Trophoblast cell (in vitro differentiated cells and primary cell): Measurements from ENCODE around the gene S100A13.
"Not testable (repeated sequence)": the region's sequence is repeated elsewhere in the genome, so short reads cannot be mapped to it uniquely, and the experiment has no call there.

ENCODE experiments used
- DNase-seq, 2 donors: peaks; one replicate each; pipeline ENCODE4 v3.0.0-alpha.2; 2016
- H2AFZ ChIP-seq: 2 replicates; pipeline ENCODE4 v1.6.1; 2013; ENCODE audit warnings: low read length, moderate library complexity, mild to moderate bottlenecking; ENCODE audit not compliant: insufficient read depth, poor library complexity
- H2AK5ac ChIP-seq: 2 replicates; pipeline ENCODE4 v1.6.1; 2013; ENCODE audit warnings: mild to moderate bottlenecking, low read length
- H2BK120ac ChIP-seq: 2 replicates; pipeline ENCODE4 v1.6.1; 2013; ENCODE audit warnings: low read length, mild to moderate bottlenecking, moderate library complexity; ENCODE audit not compliant: insufficient read depth, poor library complexity
- H2BK12ac ChIP-seq: 2 replicates; pipeline ENCODE4 v1.6.1; 2013; ENCODE audit warnings: mild to moderate bottlenecking, low read length, moderate library complexity
- H2BK5ac ChIP-seq: 2 replicates; pipeline ENCODE4 v1.6.1; 2013; ENCODE audit warnings: low read length, low read depth, moderate library complexity, mild to moderate bottlenecking; ENCODE audit not compliant: poor library complexity
- H3K14ac ChIP-seq: 2 replicates; pipeline ENCODE4 v1.6.1; 2013; ENCODE audit warnings: mild to moderate bottlenecking, low read length
- H3K18ac ChIP-seq: 2 replicates; pipeline ENCODE4 v1.6.1; 2013; ENCODE audit warnings: mild to moderate bottlenecking, low read length
- H3K23ac ChIP-seq: 2 replicates; pipeline ENCODE4 v1.6.1; 2013; ENCODE audit warnings: low read length
- H3K27ac ChIP-seq: 2 replicates; pipeline ENCODE4 v1.5.1; 2013; ENCODE audit warnings: low read depth, mild to moderate bottlenecking, inconsistent platforms, low read length, moderate library complexity
- H3K27me3 ChIP-seq: 2 replicates; pipeline ENCODE4 v1.6.1; 2013; ENCODE audit warnings: inconsistent platforms, mild to moderate bottlenecking, low read length, moderate library complexity; ENCODE audit not compliant: insufficient read depth
- H3K36me3 ChIP-seq, 2 experiments: 1 replicate in 1 of 2; 2 replicates in 1 of 2; pipeline ENCODE4 v1.6.1; 2013; ENCODE audit warnings: low read length in 2 of 2, mild to moderate bottlenecking in 2 of 2, moderate library complexity in 1 of 2; ENCODE audit not compliant: insufficient read depth in 2 of 2, control insufficient read depth in 1 of 2
- H3K4ac ChIP-seq: 2 replicates; pipeline ENCODE4 v1.6.1; 2013; ENCODE audit warnings: low read depth, mild to moderate bottlenecking, low read length, moderate library complexity
- H3K4me1 ChIP-seq, 2 experiments: 1 replicate in 1 of 2; 2 replicates in 1 of 2; pipeline ENCODE4 v1.6.1; 2013; ENCODE audit warnings: low read length in 2 of 2, mild to moderate bottlenecking in 2 of 2, moderate library complexity in 1 of 2; ENCODE audit not compliant: insufficient read depth in 2 of 2, control insufficient read depth in 1 of 2
- H3K4me2 ChIP-seq: 2 replicates; pipeline ENCODE4 v1.6.1; 2013; ENCODE audit warnings: inconsistent platforms, mild to moderate bottlenecking, low read length, moderate library complexity
- H3K4me3 ChIP-seq: 2 replicates; pipeline ENCODE4 v1.5.1; 2013; ENCODE audit warnings: mild to moderate bottlenecking, low read depth, low read length, inconsistent platforms
- H3K79me1 ChIP-seq: one replicate; pipeline ENCODE4 v1.6.1; 2013; ENCODE audit warnings: low read length
- H3K79me2 ChIP-seq: 2 replicates; pipeline ENCODE4 v1.6.1; 2013; ENCODE audit warnings: low read length, mild to moderate bottlenecking; ENCODE audit not compliant: control insufficient read depth, insufficient read depth, poor library complexity
- H3K9ac ChIP-seq: 2 replicates; pipeline ENCODE4 v1.6.1; 2013; ENCODE audit warnings: mild to moderate bottlenecking, low read length
- H3K9me3 ChIP-seq: 2 replicates; pipeline ENCODE4 v1.6.1; 2013; ENCODE audit warnings: low read depth, mild to moderate bottlenecking, control low read depth, inconsistent platforms, low read length; ENCODE audit not compliant: insufficient read depth
- H4K12ac ChIP-seq: 2 replicates; pipeline ENCODE4 v1.6.1; 2013; ENCODE audit warnings: low read depth, mild to moderate bottlenecking, low read length, moderate library complexity
- H4K8ac ChIP-seq: 2 replicates; pipeline ENCODE4 v1.6.1; 2013; ENCODE audit warnings: low read depth, mild to moderate bottlenecking, low read length, moderate library complexity
- H4K91ac ChIP-seq: one replicate; pipeline ENCODE4 v1.6.1; 2013; ENCODE audit warnings: low read depth, mild to moderate bottlenecking, low read length, moderate library complexity
- WGBS: extraction: QIAGEN DNeasy Blood & Tissue Kit; methylation state at CpG from one replicate; pipeline ENCODE4 v1.1.7; 2013; ENCODE audit warnings: missing lambda C conversion rate; ENCODE audit not compliant: insufficient read length, insufficient coverage; ENCODE audit errors: extremely low coverage; 5-methylcytosine and 5-hydroxymethylcytosine counted together

S100A13 gene

DNA sequence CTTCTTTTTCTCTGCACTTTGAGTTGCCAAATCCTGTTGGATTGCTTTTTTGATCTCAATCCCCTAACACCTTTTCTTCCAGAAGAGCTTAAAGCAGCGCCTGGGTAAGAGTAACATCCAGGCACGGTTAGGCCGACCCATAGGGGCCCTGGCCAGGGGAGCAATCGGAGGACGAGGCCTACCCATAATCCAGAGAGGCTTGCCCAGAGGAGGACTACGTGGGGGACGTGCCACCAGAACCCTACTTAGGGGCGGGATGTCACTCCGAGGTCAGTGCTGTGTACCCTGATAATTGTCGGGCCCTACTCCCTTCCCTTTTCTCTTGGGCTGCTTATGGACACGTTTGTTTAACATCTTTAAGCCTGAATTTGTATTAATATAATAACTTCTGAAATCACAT is 14.9 kb upstream of the S100A13 start:
- no CpG with 5 or more reads among the region's 11 CpGs for WGBS
- Histone ChIP-seq H2AK5ac (no peak overlapping the region), H3K79me1 (no peaks in the 10 kb centered on the region), H3K27me3 (no peaks in the 10 kb centered on the region), H3K4ac (no peak overlapping the region), H3K18ac (peak overlapping the region; percentile 46), H2BK120ac (no peak overlapping the region), H3K79me2 (no peaks in the 10 kb centered on the region), H2AFZ (no peak overlapping the region), H2BK5ac (no peak overlapping the region), H3K4me1 (no peaks in the 10 kb centered on the region), H3K36me3 (peaks cover 40 to 67% of the 10 kb centered on the region in 2 experiments), H2BK12ac (no peak overlapping the region), H3K4me2 (no peak overlapping the region), H4K8ac (no peak overlapping the region), H3K9ac (no peak overlapping the region), H3K14ac (no peak overlapping the region), H4K91ac (no peak overlapping the region), H3K4me3 (no peak overlapping the region), H4K12ac (no peak overlapping the region), H3K9me3 (no peaks in the 10 kb centered on the region), H3K23ac (no peak overlapping the region), H3K27ac (no peak overlapping the region)
- no peak for DNase-seq

DNA sequence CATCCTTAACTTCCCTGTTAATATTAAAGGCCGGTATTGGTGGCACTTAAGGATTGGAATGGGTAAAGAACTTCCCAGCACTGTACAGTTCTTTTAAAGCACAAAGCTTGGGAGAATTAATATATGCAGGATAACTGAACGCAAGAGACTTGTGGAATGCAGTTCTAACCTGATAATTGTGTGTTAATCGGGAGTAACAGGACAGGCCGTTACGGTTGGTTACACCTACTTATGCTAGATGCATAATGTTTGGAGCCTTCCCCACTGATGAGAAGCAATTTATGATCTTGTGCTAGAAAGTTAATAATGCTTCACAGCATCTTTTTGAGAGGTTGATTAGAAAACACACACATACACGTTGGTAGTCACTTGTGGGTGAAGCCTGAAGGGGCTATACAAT is 13.6 kb upstream of the S100A13 start:
- no peak for DNase-seq
- H4K8ac ChIP-seq: no peak overlapping the region
- H3K27me3 ChIP-seq: no peaks in the 10 kb centered on the region
- no peak overlapping the region for H2BK12ac ChIP-seq
- H3K18ac ChIP-seq: no peak overlapping the region
- no peak overlapping the region for H3K14ac ChIP-seq
- H3K79me1 ChIP-seq: no peaks in the 10 kb centered on the region
- H3K9ac ChIP-seq: no peak overlapping the region
- H3K36me3 ChIP-seq: peaks cover 45 to 71% of the 10 kb centered on the region in 2 experiments
- H2BK5ac ChIP-seq: no peak overlapping the region
- no peak overlapping the region for H3K27ac ChIP-seq
- no peak overlapping the region for H2BK120ac ChIP-seq
- peaks cover 3% of the 10 kb centered on the region for H3K79me2 ChIP-seq
- no peaks in the 10 kb centered on the region for H3K4me1 ChIP-seq
- H2AFZ ChIP-seq: no peak overlapping the region
- WGBS: no CpG with 5 or more reads among the region's 6 CpGs
- no peak overlapping the region for H4K12ac ChIP-seq
- no peak overlapping the region for H2AK5ac ChIP-seq
- no peak overlapping the region for H4K91ac ChIP-seq
- no peak overlapping the region for H3K23ac ChIP-seq
- no peaks in the 10 kb centered on the region for H3K9me3 ChIP-seq
- no peak overlapping the region for H3K4me2 ChIP-seq
- peak overlapping the region; percentile 44 for H3K4ac ChIP-seq
- no peak overlapping the region for H3K4me3 ChIP-seq

DNA sequence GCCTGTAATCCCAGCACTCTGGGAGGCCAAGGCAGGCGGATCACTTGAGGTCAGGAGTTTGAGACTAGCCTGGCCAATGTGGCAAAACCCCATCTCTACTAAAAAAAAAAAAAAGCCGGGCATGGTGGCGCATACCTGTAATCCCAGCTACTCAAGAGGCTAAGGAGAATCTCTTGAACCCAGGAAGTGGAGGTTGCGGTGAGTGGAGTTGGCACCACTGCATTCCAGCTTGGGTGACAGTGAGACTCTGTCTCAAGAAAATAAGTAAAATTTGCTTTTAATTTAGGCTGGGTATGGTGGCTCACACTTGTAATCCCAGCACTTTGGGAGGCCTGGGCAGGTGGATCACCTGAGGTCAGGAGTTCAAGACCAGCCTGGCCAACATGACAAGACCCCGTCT is 12.9 kb upstream of the S100A13 start:
- not testable (repeated sequence) for H3K14ac ChIP-seq, H2BK5ac ChIP-seq, H3K18ac ChIP-seq, H2BK12ac ChIP-seq, H3K9me3 ChIP-seq, H2BK120ac ChIP-seq, H4K8ac ChIP-seq, H3K4me1 ChIP-seq, H2AK5ac ChIP-seq, H4K12ac ChIP-seq, H3K27me3 ChIP-seq, H2AFZ ChIP-seq, H3K9ac ChIP-seq, H3K4me2 ChIP-seq, H3K79me2 ChIP-seq, H3K23ac ChIP-seq, H3K4me3 ChIP-seq, H3K79me1 ChIP-seq, DNase-seq, H3K27ac ChIP-seq, H4K91ac ChIP-seq
- peak overlapping the region; percentile 49 for H3K4ac ChIP-seq
- no CpG with 5 or more reads among the region's 5 CpGs for WGBS
- peaks cover 47 to 66% of the 10 kb centered on the region in 2 experiments for H3K36me3 ChIP-seq

DNA sequence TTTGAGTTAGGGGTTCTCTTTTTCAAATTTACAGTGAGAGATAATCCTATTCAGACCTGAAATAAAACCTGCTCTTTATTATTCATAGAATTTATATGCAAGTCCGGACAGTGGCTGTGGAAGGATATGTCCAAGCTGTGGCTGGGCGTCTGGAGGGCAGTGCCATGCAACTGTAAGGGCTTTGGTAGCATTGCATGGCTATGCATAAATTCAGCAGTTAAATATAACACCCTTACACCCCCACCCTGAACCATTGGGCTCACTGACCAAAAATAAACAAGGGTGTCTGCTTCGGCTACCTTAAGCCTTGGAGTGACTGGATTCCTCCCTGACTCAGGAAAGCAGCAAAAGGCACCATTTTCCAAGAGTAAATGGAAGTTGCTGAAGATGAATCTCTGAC is 12.0 kb upstream of the S100A13 start:
- H3K18ac ChIP-seq: no peak overlapping the region
- H3K4me1 ChIP-seq: peaks cover 3 to 5% of the 10 kb centered on the region in 2 experiments
- H4K8ac ChIP-seq: no peak overlapping the region
- H3K4me2 ChIP-seq: no peak overlapping the region
- no peak overlapping the region for H4K91ac ChIP-seq
- H3K27ac ChIP-seq: no peak overlapping the region
- H3K79me2 ChIP-seq: peaks cover 9% of the 10 kb centered on the region
- H3K4me3 ChIP-seq: no peak overlapping the region
- no peak overlapping the region for H2AFZ ChIP-seq
- H4K12ac ChIP-seq: no peak overlapping the region
- H2AK5ac ChIP-seq: no peak overlapping the region
- H3K27me3 ChIP-seq: no peaks in the 10 kb centered on the region
- no peak overlapping the region for H2BK5ac ChIP-seq
- H3K9ac ChIP-seq: no peak overlapping the region
- H3K79me1 ChIP-seq: no peaks in the 10 kb centered on the region
- DNase-seq: no peak
- no peak overlapping the region for H3K4ac ChIP-seq
- no peak overlapping the region for H2BK120ac ChIP-seq
- no peak overlapping the region for H3K23ac ChIP-seq
- H3K14ac ChIP-seq: no peak overlapping the region
- no CpG with 5 or more reads among the region's 3 CpGs for WGBS
- H3K36me3 ChIP-seq: peaks cover 44 to 61% of the 10 kb centered on the region in 2 experiments
- no peak overlapping the region for H2BK12ac ChIP-seq
- no peaks in the 10 kb centered on the region for H3K9me3 ChIP-seq
